ENCODE measurements around the gene RARA.
"Not testable (repeated sequence)": the region's sequence is repeated elsewhere in the genome, so short reads cannot be mapped to it uniquely, and the experiment has no call there.

The RARA gene

DNA sequence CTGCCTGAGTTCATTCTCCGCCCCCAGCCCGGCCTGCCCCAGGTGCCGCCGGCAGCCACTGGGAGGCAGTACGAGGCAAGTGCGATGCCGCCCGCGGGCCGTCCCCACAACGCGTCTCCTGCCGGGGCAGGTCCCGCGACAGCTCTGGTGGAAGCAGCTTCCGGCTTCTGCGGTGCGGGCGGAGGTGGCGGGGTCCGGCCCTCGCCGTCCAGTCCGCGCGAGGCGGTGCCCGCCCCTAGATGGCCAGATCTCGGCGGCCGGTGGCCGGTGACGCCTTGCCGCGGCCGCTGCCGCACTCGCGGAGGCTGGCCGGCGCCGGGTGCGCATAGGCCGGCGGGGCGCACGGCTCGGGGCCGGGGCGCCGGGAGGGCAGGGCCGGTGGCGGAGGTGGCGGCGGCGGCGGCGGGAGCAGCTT is 53.7 kb downstream of the RARA start:
- Mint-ChIP-seq H3K9me3 (no peaks in the 10 kb centered on the region), H3K27ac (no peak overlapping the region), H3K27me3 (peaks cover 3% of the 10 kb centered on the region), H3K4me3 (peak overlapping the region; percentile 78), H3K4me1 (peaks cover 17% of the 10 kb centered on the region), H3K36me3 (no peaks in the 10 kb centered on the region)

DNA sequence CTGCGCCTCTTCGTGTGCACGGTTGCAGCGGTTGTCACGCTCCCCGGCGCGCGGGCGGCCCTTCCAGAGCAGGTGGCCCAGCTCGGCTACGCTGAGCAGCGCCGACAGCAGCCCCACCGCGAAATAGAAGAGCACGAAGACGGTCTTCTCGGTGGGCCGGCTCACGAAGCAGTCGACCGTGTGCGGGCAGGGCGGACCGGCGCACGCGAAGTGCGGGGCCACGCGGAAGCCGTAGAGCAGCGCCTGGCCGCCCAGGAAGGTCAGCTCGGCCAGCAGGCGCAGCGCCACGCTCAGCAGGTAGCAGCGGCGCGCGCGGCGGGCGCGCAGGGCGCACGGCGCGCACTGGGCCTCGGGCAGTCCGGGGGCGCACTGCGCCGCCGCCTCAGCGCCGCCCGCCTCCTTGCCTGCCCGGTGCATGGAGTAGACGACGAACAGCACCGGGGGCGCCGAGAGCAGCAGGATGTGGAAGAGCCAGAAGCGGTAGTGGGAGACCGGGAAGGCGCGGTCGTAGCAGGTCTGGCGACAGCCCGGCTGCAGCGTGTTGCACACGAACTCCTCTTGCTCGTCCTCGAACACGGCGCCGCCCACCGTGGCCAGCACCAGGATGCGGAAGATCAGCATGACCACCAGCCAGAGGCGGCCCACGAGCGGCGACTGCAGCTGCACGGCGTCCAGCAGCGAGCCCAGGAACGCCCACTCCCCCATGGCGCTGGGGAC is 54.3 kb downstream of the RARA start:
- Mint-ChIP-seq H3K9me3 (no peaks in the 10 kb centered on the region), H3K27ac (no peak overlapping the region), H3K36me3 (no peaks in the 10 kb centered on the region), H3K4me1 (peaks cover 14% of the 10 kb centered on the region), H3K4me3 (peak overlapping the region; percentile 78), H3K27me3 (peaks cover 3% of the 10 kb centered on the region)

DNA sequence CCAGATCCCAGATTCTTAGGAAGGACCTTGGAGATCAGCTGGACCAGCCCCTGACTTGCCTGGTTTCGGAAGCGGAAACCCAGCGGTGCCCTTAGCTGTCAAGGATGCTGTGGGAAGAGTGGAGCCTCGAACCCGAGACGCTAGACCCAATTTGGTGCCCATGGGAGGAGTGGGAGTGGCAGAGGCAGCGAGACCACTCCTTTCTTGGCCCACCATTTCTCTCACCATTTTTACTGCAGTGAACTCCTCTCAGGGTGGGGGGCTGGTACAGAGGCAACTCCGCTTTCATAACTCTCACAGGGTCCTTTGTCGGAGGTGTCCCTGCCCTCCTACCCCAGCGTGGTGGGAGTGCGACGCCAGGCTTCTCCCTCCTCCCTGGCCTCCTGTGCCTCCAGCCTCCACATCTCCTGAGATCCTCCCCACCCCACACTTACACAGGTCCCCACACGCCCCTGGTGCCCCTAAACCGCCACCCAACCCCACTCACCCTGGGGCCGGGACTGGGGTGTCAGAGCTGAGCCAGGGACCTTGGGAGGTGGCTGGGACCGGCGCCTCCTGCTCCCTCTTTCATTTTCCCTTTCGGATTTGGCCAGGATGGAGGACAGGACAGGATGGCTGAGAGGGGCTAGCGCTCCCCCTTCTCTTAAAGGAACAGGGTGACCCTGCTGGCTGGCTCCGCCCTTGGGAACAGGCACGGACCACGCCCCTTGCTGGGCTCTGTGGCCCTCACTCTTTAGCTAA is 55.3 kb downstream of the RARA start, which contains the start of gene GJD3:
Gene GJD3, minus strand, starts transcription at position 617 of the 741 bp plus-strand sequence. CDS start 922 bp downstream, outside the sequence.
- Mint-ChIP-seq H3K4me1 (peaks cover 9% of the 10 kb centered on the region), H3K27me3 (peaks cover 3% of the 10 kb centered on the region), H3K36me3 (no peaks in the 10 kb centered on the region), H3K4me3 (peak within 1 kb of the TSS; percentile 78), H3K9me3 (no peaks in the 10 kb centered on the region), H3K27ac (no peak within 1 kb of the TSS)

DNA sequence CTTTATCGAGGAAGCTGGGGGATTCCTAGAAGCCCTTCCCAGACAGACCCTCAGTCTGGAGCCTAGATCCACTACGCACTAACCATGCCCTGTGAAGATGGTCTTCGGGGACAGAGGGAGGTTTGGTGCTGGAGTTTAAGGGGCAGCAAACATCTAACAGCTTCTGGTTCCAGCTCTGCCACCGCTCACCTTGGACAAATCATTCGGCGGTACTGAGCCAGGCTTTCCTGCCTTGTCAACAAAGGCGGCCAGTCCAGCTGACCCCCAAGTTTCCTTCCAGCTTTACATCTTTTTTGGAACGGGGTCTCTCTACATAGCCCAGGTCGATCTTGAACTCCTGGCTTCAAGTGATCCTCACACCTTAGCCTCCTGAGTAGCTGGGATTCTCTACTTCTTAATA is 55.9 kb downstream of the RARA start:
- H3K27me3 Mint-ChIP-seq, result peaks cover 3% of the 10 kb centered on the region
- H3K9me3 Mint-ChIP-seq, result no peaks in the 10 kb centered on the region
- no peak overlapping the region for H3K27ac Mint-ChIP-seq
- peak overlapping the region; percentile 30 for H3K4me3 Mint-ChIP-seq
- no peaks in the 10 kb centered on the region for H3K36me3 Mint-ChIP-seq
- peaks cover 9% of the 10 kb centered on the region for H3K4me1 Mint-ChIP-seq

DNA sequence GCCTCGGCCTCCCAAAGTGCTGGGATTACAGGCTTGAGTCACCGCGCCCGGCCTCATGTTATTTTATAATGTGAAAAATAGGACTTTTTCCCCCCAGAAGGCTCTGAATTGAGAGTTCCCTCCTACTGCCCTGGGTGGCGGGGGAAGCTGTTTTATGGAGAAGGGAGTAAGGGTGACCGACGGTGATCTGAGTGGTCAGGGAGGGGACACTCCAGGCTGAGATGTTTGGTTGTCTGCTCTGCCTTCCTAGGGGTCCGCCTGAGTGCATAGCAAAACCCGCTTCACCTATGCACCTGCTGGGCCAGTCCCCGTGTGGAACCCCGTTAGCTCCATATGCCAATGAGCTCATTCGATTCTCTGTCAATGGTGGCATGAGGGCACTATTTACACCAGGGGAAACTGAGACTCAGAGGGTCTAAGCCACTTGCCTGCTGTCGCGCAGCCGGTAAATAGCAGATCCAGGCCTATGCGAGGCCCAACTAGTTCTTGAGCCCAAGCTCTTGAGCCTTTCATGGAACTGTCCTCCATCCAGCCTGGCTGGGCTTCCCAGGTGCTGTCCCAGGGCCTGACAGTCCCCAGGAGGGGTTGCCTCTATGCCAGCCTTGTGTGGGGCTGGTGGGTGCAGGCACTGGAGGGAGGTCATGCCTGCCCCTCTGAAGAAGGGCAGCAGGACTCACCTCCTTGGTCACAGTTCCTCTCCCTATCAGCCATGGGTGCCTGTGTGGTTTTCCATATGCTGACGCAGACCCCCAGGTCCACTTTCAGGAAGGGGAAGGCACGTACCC is 57.3 kb downstream of the RARA start:
- no peak overlapping the region for H3K27ac Mint-ChIP-seq
- no peaks in the 10 kb centered on the region for H3K9me3 Mint-ChIP-seq
- peaks cover 10% of the 10 kb centered on the region for H3K4me1 Mint-ChIP-seq
- H3K27me3 Mint-ChIP-seq, result peaks cover 3% of the 10 kb centered on the region
- no peak overlapping the region for H3K4me3 Mint-ChIP-seq
- H3K36me3 Mint-ChIP-seq, result no peaks in the 10 kb centered on the region

DNA sequence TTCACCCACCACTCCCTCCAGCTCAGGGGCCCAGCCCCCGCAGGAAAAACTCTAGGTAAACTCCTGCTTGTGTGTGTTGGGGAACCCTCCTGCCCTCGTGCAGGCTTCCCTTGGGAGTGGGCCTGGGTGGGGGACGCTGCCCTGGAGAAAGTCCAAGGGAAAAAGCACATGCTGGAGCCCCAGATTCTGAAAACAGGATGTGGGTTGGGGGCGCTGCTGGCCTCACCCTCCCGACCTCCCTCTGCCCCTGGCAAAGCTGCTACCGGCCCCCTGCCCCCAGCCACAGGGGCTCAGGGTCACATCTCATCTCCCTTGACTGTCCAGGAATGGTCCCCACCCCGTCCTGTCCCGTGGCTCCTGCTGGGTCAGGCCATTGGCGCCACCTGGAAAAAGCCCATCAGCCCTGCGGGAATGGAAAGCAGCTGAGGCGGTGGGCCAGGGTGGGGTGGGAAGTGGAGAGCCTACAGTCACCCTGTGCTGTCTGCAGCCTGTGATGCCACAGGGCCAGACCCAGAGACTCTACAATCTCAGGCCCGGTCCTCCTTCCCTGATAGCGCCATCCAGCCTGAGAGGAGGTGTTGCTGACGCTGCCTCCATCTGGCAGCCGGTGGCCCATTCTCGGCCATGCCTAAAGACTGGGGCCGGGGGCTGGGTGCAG is 58.0 kb downstream of the RARA start:
- no peak overlapping the region for H3K4me3 Mint-ChIP-seq
- H3K36me3 Mint-ChIP-seq, result no peaks in the 10 kb centered on the region
- H3K9me3 Mint-ChIP-seq, result no peaks in the 10 kb centered on the region
- H3K4me1 Mint-ChIP-seq, result peaks cover 12% of the 10 kb centered on the region
- H3K27ac Mint-ChIP-seq, result no peak overlapping the region
- peaks cover 3% of the 10 kb centered on the region for H3K27me3 Mint-ChIP-seq

DNA sequence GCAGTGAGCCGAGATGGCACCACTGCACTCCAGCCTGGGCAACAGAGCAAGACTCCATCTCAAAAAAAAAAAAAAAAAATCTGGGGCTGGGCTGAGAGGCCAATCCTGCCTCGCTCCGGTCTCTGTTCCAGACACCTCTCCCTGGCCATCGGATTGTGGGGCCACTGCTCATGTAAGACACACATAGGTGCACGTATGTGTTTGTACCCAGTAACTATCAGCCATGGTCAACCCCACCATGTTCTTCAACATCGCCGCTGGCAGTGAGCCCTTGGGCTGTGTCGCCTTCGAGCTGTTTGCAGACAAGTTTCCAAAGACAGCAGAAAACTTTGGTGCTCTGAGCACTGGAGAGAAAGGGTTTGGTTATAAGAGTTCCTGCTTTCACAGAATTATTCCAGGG is 58.7 kb downstream of the RARA start:
- not testable (repeated sequence) for H3K27me3 Mint-ChIP-seq, H3K9me3 Mint-ChIP-seq, H3K27ac Mint-ChIP-seq, H3K4me3 Mint-ChIP-seq, H3K36me3 Mint-ChIP-seq
- peaks cover 12% of the 10 kb centered on the region for H3K4me1 Mint-ChIP-seq

DNA sequence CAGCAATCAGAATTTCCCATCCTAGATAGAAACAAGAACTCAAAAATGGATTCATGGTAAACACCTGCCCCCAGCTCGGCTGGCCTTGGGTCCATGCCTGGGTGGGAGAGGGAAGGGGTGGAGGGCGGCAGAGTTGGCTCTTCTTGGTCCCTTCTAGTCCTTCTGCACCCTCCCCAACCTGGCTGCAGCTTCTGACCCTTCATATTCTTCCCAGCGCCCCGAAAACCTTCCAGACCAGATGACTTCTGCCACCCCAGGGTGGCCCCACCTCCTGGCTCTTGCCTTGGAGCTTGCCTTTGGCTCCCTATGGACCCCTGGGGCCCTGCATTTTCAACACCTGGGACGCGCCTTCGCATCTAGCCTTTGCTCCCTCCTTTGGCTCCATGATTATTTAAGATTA is 60.9 kb downstream of the RARA start:
- no peaks in the 10 kb centered on the region for H3K36me3 Mint-ChIP-seq
- H3K27me3 Mint-ChIP-seq, result no peaks in the 10 kb centered on the region
- no peak overlapping the region for H3K27ac Mint-ChIP-seq
- H3K4me1 Mint-ChIP-seq, result peaks cover 21% of the 10 kb centered on the region
- H3K9me3 Mint-ChIP-seq, result no peaks in the 10 kb centered on the region
- no peak overlapping the region for H3K4me3 Mint-ChIP-seq

DNA sequence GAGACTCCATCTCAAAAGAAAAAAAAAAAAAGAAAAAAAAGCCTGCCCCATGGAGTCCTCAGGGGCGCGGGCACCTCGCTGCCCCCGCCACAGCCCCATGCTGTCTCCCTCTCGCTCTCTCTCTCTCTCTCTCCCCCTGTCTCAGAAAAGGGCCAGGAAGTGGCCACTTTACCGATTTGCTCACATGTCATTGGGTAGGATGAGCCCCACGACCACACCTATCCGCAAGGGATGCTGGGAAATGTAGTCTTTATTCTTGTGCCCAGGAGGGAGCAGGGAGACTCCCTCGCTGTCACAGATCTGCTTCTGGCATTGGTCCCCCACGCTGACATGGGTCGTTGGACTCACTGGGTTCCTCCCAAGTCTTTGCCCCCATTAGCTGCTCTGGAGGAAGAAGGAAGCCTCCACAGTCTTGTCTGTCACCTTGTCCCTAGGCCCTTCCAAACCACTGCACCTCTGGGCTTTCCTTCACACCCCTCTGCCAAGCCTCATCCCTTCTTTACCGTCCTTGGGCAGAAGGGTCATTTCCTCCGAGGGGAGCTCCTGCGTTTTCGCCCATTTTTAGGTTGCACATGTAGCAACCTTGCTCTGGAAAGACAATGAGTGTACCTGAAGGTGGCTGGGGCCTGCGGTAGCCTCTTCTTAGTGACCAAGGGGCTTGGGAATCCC is 62.4 kb downstream of the RARA start:
- peaks cover 21% of the 10 kb centered on the region for H3K4me1 Mint-ChIP-seq
- peak overlapping the region; percentile 77 for H3K27ac Mint-ChIP-seq
- H3K36me3 Mint-ChIP-seq, result no peaks in the 10 kb centered on the region
- no peak overlapping the region for H3K4me3 Mint-ChIP-seq
- no peaks in the 10 kb centered on the region for H3K27me3 Mint-ChIP-seq
- no peaks in the 10 kb centered on the region for H3K9me3 Mint-ChIP-seq

DNA sequence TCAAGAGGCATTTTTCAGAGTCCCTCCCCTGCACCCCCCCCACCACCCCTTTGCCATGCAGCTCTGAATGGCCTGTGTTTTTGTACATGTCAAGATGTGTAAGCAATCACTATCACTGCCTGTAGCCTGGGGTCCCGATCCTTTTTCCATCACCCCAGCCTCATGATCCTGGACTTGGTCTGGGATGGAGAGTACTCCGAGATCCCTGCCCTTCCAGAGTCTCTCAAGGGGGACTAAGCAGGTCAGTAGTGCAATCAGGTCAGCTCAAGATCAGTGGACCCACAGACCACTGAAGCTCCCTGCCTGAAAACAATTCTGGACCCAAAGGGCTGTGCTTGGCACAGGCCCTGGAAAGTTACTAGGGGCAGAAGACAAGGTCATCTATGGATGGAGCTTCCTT is 63.1 kb downstream of the RARA start:
- peak overlapping the region; percentile 9 for H3K27ac Mint-ChIP-seq
- H3K4me1 Mint-ChIP-seq, result peaks cover 25% of the 10 kb centered on the region
- H3K27me3 Mint-ChIP-seq, result no peaks in the 10 kb centered on the region
- no peaks in the 10 kb centered on the region for H3K36me3 Mint-ChIP-seq
- H3K4me3 Mint-ChIP-seq, result no peak overlapping the region
- no peaks in the 10 kb centered on the region for H3K9me3 Mint-ChIP-seq

DNA sequence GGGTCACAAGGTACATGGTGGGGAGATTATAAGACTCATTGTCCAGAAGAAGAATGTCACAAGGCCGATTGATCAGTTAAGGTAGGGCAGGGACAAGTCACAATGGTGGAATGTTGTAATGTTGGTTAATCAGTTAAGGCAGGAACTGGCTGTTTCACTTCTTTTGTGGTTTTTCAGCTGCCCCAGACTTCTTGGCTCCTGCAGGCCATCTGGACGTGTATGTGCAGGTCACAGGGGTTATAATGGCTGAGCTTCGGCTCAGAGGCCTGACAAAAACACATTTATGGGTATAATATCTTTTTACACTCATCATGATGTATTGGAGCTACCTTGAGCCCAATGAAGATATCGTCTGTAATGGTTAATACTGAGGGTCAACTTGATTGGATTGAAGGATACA is 63.7 kb downstream of the RARA start:
- peak overlapping the region; percentile 9 for H3K27ac Mint-ChIP-seq
- not testable (repeated sequence) for H3K27me3 Mint-ChIP-seq, H3K4me3 Mint-ChIP-seq, H3K9me3 Mint-ChIP-seq, H3K36me3 Mint-ChIP-seq
- H3K4me1 Mint-ChIP-seq, result peaks cover 26% of the 10 kb centered on the region

DNA sequence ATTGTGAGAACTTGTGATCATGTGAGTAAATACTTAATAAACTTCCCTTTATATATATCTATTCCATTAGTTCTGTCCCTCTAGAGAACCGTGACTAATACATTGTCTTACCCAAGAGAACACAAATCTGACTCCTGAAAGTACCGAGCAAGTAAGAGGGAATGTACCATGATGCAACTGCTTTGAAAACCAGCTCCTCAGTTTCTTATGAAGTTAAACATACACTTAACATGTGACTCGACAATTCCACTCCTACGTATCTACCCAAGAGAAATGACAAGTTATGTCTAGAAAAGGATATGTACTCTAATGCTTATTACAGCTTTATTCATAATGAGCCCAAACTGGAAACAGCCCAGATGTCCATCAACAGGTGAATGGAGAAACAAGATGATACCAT is 64.3 kb downstream of the RARA start:
- Mint-ChIP-seq H3K4me1 (peaks cover 26% of the 10 kb centered on the region), H3K27me3 (no peaks in the 10 kb centered on the region), H3K4me3 (no peak overlapping the region), H3K9me3 (no peaks in the 10 kb centered on the region), H3K27ac (peak overlapping the region; percentile 32), H3K36me3 (no peaks in the 10 kb centered on the region)

DNA sequence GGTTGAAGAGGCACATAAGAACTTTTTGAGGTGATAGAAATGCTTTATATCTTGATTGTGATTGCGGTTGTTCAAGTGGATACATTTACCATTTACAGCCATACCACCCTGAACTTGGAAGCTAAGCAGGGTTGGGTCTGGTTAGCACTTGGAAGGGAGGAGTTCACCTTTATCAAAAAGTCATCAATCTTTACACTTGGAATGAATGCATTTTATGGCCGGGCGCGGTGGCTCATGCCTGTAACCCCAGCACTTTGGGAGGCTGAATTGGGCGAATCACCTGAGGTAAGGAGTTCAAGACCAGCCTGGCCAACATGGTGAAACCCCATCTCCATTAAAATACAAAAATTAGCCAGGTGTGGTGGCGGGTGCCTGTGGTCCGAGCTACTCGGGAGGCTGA is 65.0 kb downstream of the RARA start:
- Mint-ChIP-seq H3K27ac (no peak overlapping the region), H3K4me1 (peaks cover 26% of the 10 kb centered on the region), H3K36me3 (no peaks in the 10 kb centered on the region), H3K27me3 (no peaks in the 10 kb centered on the region), H3K4me3 (no peak overlapping the region), H3K9me3 (no peaks in the 10 kb centered on the region)

DNA sequence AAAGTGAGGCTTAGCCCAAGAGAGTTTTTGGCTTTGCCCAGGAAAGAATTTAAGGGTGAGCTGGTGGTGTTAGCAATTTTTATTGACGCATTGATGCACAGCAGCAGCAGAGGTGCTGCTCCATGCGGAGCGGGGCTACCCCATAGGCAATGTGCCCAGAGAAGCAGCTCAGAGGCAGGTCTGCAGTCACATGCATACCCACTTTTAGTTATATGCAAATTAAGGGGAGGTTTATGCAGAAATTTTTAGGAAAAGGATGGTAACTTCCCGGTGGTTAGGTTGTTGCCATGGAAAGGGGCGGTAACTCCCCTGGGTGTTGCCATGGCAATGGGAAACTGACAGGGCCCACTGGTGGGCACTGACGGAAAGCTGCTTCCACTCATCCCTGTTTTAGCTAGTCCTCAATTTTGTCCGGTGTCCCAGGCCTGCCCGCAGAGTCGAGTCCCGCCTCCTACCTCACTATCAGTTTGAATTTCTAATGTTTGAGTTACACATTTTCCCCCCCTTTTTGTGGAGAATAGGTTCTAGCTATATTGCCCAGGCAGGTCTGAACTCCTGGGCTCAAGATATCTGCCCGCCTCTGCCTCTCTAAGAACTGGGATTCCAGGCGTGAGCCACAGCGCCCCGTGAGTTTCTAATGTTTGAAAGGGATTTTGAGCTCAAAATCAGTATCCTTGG is 66.0 kb downstream of the RARA start:
- H3K27me3 Mint-ChIP-seq, result no peaks in the 10 kb centered on the region
- no peaks in the 10 kb centered on the region for H3K36me3 Mint-ChIP-seq

DNA sequence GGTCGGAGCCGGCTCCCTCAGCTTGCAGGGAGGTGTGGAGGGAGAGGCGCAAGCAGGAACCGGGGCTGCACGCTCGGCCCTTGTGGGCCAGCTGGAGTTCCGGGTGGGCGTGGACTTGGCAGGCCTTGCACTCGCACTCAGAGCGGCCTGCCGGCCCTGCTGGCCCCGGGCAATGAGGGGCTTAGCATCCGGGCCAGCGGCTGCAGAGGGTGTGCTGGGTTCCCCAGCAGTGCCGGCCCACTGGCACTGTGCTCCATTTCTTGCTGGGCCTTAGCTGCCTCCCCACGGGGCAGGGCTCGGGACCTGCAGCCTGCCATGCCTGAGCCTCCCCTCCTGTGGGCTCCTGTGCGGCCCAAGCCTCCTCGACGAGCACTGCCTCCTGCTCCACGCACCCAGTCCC is 66.8 kb downstream of the RARA start:
- not testable (repeated sequence) for H3K4me3 Mint-ChIP-seq, H3K27ac Mint-ChIP-seq, H3K36me3 Mint-ChIP-seq, H3K9me3 Mint-ChIP-seq, H3K27me3 Mint-ChIP-seq
- peaks cover 26% of the 10 kb centered on the region for H3K4me1 Mint-ChIP-seq

More for the DNA sequence above, 66.0 kb downstream of the RARA start:
- Mint-ChIP-seq H3K4me3 (no peak overlapping the region), H3K9me3 (no peaks in the 10 kb centered on the region), H3K4me1 (peaks cover 26% of the 10 kb centered on the region), H3K27ac (no peak overlapping the region)

Measured in activated naive CD4-positive, alpha-beta T cell treated with anti-CD3 and anti-CD28 coated beads, Interleukin-2, amount 50 U/mL, for 24 hours (primary cell).